ENCODE results near the gene TMC6. TPM values are rescaled to one million over a fixed set of nuclear protein-coding genes. Genes with fewer than 3 reads are reported as not detected.

Gene TMC6
- polyA plus RNA-seq, 1 of the 3 experiments (the other 2 are of a cell fraction): 5.5 TPM

DNA sequence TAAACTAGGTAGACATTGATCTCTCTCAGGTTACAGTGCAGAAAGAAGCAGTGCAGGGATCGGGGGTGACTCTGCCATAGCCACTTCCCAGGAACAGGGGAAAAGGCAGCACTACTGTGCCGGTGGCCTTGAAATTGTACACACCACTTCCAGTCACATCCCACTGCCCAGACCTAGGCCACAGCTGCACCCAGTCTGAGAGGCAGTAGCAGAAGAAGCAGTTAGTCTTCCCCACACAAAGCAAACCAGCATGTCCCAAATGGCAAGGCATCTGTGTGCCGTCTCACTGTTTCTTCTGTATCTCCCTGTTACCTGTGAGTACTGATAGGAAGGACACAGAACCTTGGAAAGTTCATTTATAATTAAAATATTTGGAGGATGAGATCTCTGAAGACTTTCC lies 47.0 kb downstream of the TMC6 start:
- no peak overlapping the region for H2AFZ ChIP-seq (ENCODE audit: low read depth)
- no peaks in the 10 kb centered on the region for H3K79me2 ChIP-seq (ENCODE audit: insufficient read depth)
- no peak for TF ChIP-seq RAD21 (IDR thresholded peaks at IDR 0.05; ENCODE audit: low read length)
- TF ChIP-seq, protein P1, sequence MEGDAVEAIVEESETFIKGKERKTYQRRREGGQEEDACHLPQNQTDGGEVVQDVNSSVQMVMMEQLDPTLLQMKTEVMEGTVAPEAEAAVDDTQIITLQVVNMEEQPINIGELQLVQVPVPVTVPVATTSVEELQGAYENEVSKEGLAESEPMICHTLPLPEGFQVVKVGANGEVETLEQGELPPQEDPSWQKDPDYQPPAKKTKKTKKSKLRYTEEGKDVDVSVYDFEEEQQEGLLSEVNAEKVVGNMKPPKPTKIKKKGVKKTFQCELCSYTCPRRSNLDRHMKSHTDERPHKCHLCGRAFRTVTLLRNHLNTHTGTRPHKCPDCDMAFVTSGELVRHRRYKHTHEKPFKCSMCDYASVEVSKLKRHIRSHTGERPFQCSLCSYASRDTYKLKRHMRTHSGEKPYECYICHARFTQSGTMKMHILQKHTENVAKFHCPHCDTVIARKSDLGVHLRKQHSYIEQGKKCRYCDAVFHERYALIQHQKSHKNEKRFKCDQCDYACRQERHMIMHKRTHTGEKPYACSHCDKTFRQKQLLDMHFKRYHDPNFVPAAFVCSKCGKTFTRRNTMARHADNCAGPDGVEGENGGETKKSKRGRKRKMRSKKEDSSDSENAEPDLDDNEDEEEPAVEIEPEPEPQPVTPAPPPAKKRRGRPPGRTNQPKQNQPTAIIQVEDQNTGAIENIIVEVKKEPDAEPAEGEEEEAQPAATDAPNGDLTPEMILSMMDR (IDR thresholded peaks at IDR 0.05): no peak
- TF ChIP-seq MXI1 (IDR thresholded peaks at IDR 0.05; ENCODE audit: low read depth, low read length): no peak
- TF ChIP-seq TEAD4 (IDR thresholded peaks at IDR 0.05; ENCODE audit: borderline replicate concordance, insufficient read depth): no peak
- no peak for TF ChIP-seq RCOR1 (IDR thresholded peaks at IDR 0.05; ENCODE audit: low read length)
- TF ChIP-seq YY1 (IDR thresholded peaks at IDR 0.05; ENCODE audit: low read depth): no peak
- TF ChIP-seq, protein P2, sequence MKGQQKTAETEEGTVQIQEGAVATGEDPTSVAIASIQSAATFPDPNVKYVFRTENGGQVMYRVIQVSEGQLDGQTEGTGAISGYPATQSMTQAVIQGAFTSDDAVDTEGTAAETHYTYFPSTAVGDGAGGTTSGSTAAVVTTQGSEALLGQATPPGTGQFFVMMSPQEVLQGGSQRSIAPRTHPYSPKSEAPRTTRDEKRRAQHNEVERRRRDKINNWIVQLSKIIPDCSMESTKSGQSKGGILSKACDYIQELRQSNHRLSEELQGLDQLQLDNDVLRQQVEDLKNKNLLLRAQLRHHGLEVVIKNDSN (IDR thresholded peaks at IDR 0.05; ENCODE audit: borderline replicate concordance, low read depth): no peak
- TF ChIP-seq EZH2phosphoT487 (IDR thresholded peaks at IDR 0.05; ENCODE audit: borderline replicate concordance, low read depth): no peak
- no peak for TF ChIP-seq GATA2 (CRISPR knock-in tag; IDR thresholded peaks at IDR 0.05)
- TF ChIP-seq TCF12 (IDR thresholded peaks at IDR 0.05): no peak
- no peak for TF ChIP-seq NFIC (IDR thresholded peaks at IDR 0.05; ENCODE audit: borderline replicate concordance)
- no peak for TF ChIP-seq RXRA (IDR thresholded peaks at IDR 0.05; ENCODE audit: borderline replicate concordance, low read depth)
- no peak for TF ChIP-seq GABPA (IDR thresholded peaks at IDR 0.05; ENCODE audit: low read depth)
- TF ChIP-seq, protein P3, sequence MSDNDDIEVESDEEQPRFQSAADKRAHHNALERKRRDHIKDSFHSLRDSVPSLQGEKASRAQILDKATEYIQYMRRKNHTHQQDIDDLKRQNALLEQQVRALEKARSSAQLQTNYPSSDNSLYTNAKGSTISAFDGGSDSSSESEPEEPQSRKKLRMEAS (IDR thresholded peaks at IDR 0.05; ENCODE audit: low read depth): no peak
- WGBS (ENCODE audit: low lambda C conversion rate): 94% methylated on average over 3 of the region's 3 CpGs
- no peak overlapping the region for H3K4me3 ChIP-seq (ENCODE audit: low read depth in 2 of 2, low read length in 1 of 2)
- no peak overlapping the region for H3K9ac ChIP-seq
- POLR2A ChIA-PET: no interaction called here
- no peaks in the 10 kb centered on the region for H3F3A ChIP-seq (replicated peaks; ENCODE audit: insufficient read depth)
- no peak overlapping the region for H3K4me2 ChIP-seq
- H4K20me1 ChIP-seq (ENCODE audit: insufficient read depth): no peaks in the 10 kb centered on the region
- H3K4me1 ChIP-seq (ENCODE audit: control insufficient read depth in 1 of 2, insufficient read depth in 2 of 2, low read depth in 1 of 2, low read length in 1 of 2): no peaks in the 10 kb centered on the region
- H3K27ac ChIP-seq (ENCODE audit: low read depth in 2 of 2, low read length in 1 of 2): no peak overlapping the region
- CTCF ChIA-PET: interaction anchor here (0.6 kb wide), 1 partner anchor 553 kb away, joined by 3 read pairs; no protein-coding TSS in a partner anchor
- DNase-seq: no peak
- no peaks in the 10 kb centered on the region for H3K27me3 ChIP-seq (ENCODE audit: insufficient read depth)
- no peaks in the 10 kb centered on the region for H3K9me2 ChIP-seq
- no peaks in the 10 kb centered on the region for H3K9me3 ChIP-seq
- H3K36me3 ChIP-seq (replicated peaks in 1 of 2; ENCODE audit: control insufficient read depth in 1 of 2, insufficient read depth in 2 of 2, low read length in 1 of 2): peaks cover 59 to 73% of the 10 kb centered on the region in 2 experiments

DNA sequence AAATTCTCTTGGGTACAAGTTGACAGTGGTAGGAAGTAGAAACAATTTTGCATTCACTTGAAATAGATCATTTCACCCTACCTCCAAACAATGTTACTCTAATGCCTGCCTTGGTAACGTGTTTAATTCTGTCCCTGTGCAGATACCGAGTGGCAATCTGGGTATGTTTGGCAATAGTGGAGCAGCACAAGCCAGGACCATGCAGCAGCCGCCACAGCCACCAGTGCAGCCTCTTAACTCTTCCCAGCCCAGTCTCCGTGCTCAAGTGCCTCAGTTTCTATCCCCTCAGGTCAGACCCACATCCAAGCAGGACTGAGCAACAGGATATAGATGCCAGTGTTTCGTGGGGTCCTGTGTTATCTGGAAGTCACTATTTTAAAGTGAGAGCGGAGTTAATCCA lies 49.3 kb downstream of the TMC6 start:
- H3K79me2 ChIP-seq (ENCODE audit: insufficient read depth): no peaks in the 10 kb centered on the region
- H3K9ac ChIP-seq: no peak overlapping the region
- H3K9me3 ChIP-seq: no peaks in the 10 kb centered on the region
- POLR2A ChIA-PET: no interaction called here
- WGBS (ENCODE audit: low lambda C conversion rate): 95% methylated on average over 6 of the region's 6 CpGs
- H3K27me3 ChIP-seq (ENCODE audit: insufficient read depth): no peaks in the 10 kb centered on the region
- no peak overlapping the region for H3K27ac ChIP-seq (ENCODE audit: low read depth in 2 of 2, low read length in 1 of 2)
- CTCF ChIA-PET: no interaction called here
- no peak overlapping the region for H3K4me2 ChIP-seq
- no peaks in the 10 kb centered on the region for H4K20me1 ChIP-seq (ENCODE audit: insufficient read depth)
- peaks cover 63 to 80% of the 10 kb centered on the region in 2 experiments for H3K36me3 ChIP-seq (replicated peaks in 1 of 2; ENCODE audit: control insufficient read depth in 1 of 2, insufficient read depth in 2 of 2, low read length in 1 of 2)
- no peaks in the 10 kb centered on the region for H3K4me1 ChIP-seq (ENCODE audit: control insufficient read depth in 1 of 2, insufficient read depth in 2 of 2, low read depth in 1 of 2, low read length in 1 of 2)
- TF ChIP-seq RCOR1 (IDR thresholded peaks at IDR 0.05; ENCODE audit: low read length) (no peak), RAD21 (IDR thresholded peaks at IDR 0.05; ENCODE audit: low read length) (no peak), RXRA (IDR thresholded peaks at IDR 0.05; ENCODE audit: borderline replicate concordance, low read depth) (no peak), EP300 (IDR thresholded peaks at IDR 0.05; ENCODE audit: borderline replicate concordance in 1 of 2, low read depth in 1 of 2, low read length in 1 of 2) (no peak)
- DNase-seq: no peak
- no peaks in the 10 kb centered on the region for H3K9me2 ChIP-seq
- no peak overlapping the region for H3K4me3 ChIP-seq (ENCODE audit: low read depth in 2 of 2, low read length in 1 of 2)
- H2AFZ ChIP-seq (ENCODE audit: low read depth): no peak overlapping the region
- H3F3A ChIP-seq (replicated peaks; ENCODE audit: insufficient read depth): no peaks in the 10 kb centered on the region

Data from SK-N-SH (cell line).